Loucy (cell line): ENCODE results near the gene COL5A3.
"Not testable (repeated sequence)": the region's sequence is repeated elsewhere in the genome, so short reads cannot be mapped to it uniquely, and the experiment has no call there.

Experiments used
- CTCF ChIP-seq: fragments of 200-600 bp; sonication (generic); conservative IDR thresholded peaks from 2 replicates; pipeline ENCODE4 v1.5.1; 2014; ENCODE audit warnings: mild to moderate bottlenecking, antibody characterized with exemption, low read length
- EZH2phosphoT487 ChIP-seq: fragments of 200-600 bp; IDR thresholded peaks from 2 replicates; pipeline ENCODE4 v1.6.1; 2018; ENCODE audit warnings: antibody characterized with exemption, mild to moderate bottlenecking, moderate library complexity, borderline replicate concordance

- TF ChIP-seq CTCF, EZH2phosphoT487: not testable (repeated sequence)
These were observed 12.8 kb upstream of the COL5A3 start for GRCh38 chr19:10023096-10023495.
